ENCODE data around the gene QSER1.

QSER1 gene

DNA sequence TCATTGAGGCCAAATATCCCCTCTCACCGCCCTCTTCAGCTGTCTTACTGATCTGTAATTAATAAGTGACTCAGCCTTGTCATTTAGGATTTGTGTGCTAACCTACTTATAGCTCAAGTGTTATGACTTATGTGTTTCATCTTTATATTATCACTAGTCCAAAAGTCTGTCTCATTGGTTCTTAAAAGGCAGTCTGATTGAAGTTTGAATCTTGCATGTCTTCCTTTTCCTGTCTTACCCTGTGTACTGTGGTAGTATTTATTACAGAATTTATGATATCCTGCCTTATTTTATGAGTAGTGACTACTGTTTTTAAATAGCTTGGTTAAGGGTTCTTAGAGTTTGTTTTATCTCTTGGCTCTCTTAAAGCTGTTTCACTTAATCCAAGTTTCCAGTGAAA is 129.3 kb downstream of the QSER1 start:
- no peaks in the 10 kb centered on the region for H3K27me3 ChIP-seq (ENCODE audit: insufficient read depth, poor library complexity, severe bottlenecking)
- no peak overlapping the region for H3K4me3 ChIP-seq (replicated peaks; ENCODE audit: insufficient read depth, low read length)
- no peak overlapping the region for H3K27ac ChIP-seq (replicated peaks)
- TF ChIP-seq CTCF (IDR thresholded peaks at IDR 0.05; ENCODE audit: insufficient read depth, low read length) (no peak), POLR2AphosphoS5 (IDR thresholded peaks at IDR 0.05; ENCODE audit: low read depth) (no peak), GABPA (IDR thresholded peaks at IDR 0.05; ENCODE audit: low read depth) (no peak), SPI1 (IDR thresholded peaks at IDR 0.05; ENCODE audit: borderline replicate concordance, low read depth) (no peak)
- TF ChIP-seq, protein P1, sequence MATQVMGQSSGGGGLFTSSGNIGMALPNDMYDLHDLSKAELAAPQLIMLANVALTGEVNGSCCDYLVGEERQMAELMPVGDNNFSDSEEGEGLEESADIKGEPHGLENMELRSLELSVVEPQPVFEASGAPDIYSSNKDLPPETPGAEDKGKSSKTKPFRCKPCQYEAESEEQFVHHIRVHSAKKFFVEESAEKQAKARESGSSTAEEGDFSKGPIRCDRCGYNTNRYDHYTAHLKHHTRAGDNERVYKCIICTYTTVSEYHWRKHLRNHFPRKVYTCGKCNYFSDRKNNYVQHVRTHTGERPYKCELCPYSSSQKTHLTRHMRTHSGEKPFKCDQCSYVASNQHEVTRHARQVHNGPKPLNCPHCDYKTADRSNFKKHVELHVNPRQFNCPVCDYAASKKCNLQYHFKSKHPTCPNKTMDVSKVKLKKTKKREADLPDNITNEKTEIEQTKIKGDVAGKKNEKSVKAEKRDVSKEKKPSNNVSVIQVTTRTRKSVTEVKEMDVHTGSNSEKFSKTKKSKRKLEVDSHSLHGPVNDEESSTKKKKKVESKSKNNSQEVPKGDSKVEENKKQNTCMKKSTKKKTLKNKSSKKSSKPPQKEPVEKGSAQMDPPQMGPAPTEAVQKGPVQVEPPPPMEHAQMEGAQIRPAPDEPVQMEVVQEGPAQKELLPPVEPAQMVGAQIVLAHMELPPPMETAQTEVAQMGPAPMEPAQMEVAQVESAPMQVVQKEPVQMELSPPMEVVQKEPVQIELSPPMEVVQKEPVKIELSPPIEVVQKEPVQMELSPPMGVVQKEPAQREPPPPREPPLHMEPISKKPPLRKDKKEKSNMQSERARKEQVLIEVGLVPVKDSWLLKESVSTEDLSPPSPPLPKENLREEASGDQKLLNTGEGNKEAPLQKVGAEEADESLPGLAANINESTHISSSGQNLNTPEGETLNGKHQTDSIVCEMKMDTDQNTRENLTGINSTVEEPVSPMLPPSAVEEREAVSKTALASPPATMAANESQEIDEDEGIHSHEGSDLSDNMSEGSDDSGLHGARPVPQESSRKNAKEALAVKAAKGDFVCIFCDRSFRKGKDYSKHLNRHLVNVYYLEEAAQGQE (IDR thresholded peaks at IDR 0.05; ENCODE audit: insufficient replicate concordance, low read depth), result no peak
- no peak for DNase-seq (ENCODE audit: low read depth in 1 of 2, low spot score in 1 of 2)

- no peak overlapping the region for H3K27ac ChIP-seq (replicated peaks)
- TF ChIP-seq GABPA (IDR thresholded peaks at IDR 0.05; ENCODE audit: low read depth) (no peak), CTCF (IDR thresholded peaks at IDR 0.05; ENCODE audit: insufficient read depth, low read length) (no peak), POLR2AphosphoS5 (IDR thresholded peaks at IDR 0.05; ENCODE audit: low read depth) (no peak), SPI1 (IDR thresholded peaks at IDR 0.05; ENCODE audit: borderline replicate concordance, low read depth) (no peak)
- TF ChIP-seq, protein P1 (IDR thresholded peaks at IDR 0.05; ENCODE audit: insufficient replicate concordance, low read depth), result no peak
- no peak for DNase-seq (ENCODE audit: low read depth in 1 of 2, low spot score in 1 of 2)
- H3K4me3 ChIP-seq (replicated peaks; ENCODE audit: insufficient read depth, low read length), result no peak overlapping the region
- no peaks in the 10 kb centered on the region for H3K27me3 ChIP-seq (ENCODE audit: insufficient read depth, poor library complexity, severe bottlenecking)
These were observed 132.7 kb downstream of the QSER1 start for GRCh38 chr11:33025339-33025722.

DNA sequence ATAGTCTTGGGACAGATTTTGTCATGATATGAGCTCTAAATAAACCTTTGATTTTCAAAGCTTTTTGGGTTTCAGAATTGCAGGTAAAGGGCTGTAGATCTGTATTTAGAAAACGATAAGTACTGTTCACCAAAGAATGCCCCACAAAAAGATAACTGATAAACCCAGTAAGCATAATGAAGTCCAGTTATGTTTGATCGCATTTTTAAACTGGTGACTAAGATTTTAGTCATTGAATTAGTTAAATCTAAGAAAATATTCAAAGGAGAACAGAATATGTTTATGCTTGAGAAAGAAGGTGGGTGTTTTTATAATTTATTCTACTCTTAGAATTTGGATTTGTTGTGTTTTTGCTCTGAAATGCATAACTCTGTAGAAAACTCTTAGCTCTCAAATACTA is 134.6 kb downstream of the QSER1 start:
- TF ChIP-seq, protein P1 (IDR thresholded peaks at IDR 0.05; ENCODE audit: insufficient replicate concordance, low read depth), result no peak
- TF ChIP-seq GABPA (IDR thresholded peaks at IDR 0.05; ENCODE audit: low read depth), result no peak
- no peak for TF ChIP-seq POLR2AphosphoS5 (IDR thresholded peaks at IDR 0.05; ENCODE audit: low read depth)
- no peak for TF ChIP-seq CTCF (IDR thresholded peaks at IDR 0.05; ENCODE audit: insufficient read depth, low read length)
- no peak for TF ChIP-seq SPI1 (IDR thresholded peaks at IDR 0.05; ENCODE audit: borderline replicate concordance, low read depth)
- no peak for DNase-seq (ENCODE audit: low read depth in 1 of 2, low spot score in 1 of 2)
- Histone ChIP-seq H3K4me3 (replicated peaks; ENCODE audit: insufficient read depth, low read length) (no peak overlapping the region), H3K27me3 (ENCODE audit: insufficient read depth, poor library complexity, severe bottlenecking) (no peaks in the 10 kb centered on the region), H3K27ac (replicated peaks) (no peak overlapping the region)

Measured in HL-60 (cell line).